PFSK-1 (cell line): ENCODE results near the gene ERBB3.

Experiments
- FOXP2 ChIP-seq: optimal IDR thresholded peaks from 2 replicates; pipeline ENCODE3; 2011; ENCODE audit warnings: borderline replicate concordance, control low read depth, inconsistent platforms; ENCODE audit not compliant: insufficient read depth; ENCODE audit errors: extremely low read length, extremely low read depth
- POLR2AphosphoS5 ChIP-seq: IDR thresholded peaks from 2 replicates; pipeline ENCODE4 v1.6.1; 2012; ENCODE audit warnings: low read depth, mild to moderate bottlenecking, control low read depth, low read length, moderate library complexity
- REST ChIP-seq, 2 experiments: IDR thresholded peaks; 2 replicates each; pipeline versions ENCODE4 v1.6.1 to v1.8.0; 2011 to 2012; ENCODE audit warnings: low read depth in 2 of 2, low read length in 2 of 2, control low read depth in 1 of 2, inconsistent platforms in 1 of 2, mild to moderate bottlenecking in 1 of 2, moderate library complexity in 1 of 2; ENCODE audit not compliant: insufficient read depth in 1 of 2

GRCh38 chr12:56143217-56143616 is 63.3 kb downstream of the ERBB3 start:
- TF ChIP-seq POLR2AphosphoS5 (no peak), FOXP2 (no peak), REST (IDR thresholded peaks at IDR 0.05; ENCODE audit: insufficient read depth in 1 of 2, low read depth in 2 of 2, low read length in 2 of 2) (no peak)
